HG03103 (cell line): ENCODE results near the gene PRR13.
"Not testable (repeated sequence)": the region's sequence is repeated elsewhere in the genome, so short reads cannot be mapped to it uniquely, and the experiment has no call there.

Source experiments
- ATAC-seq: cut with Tn5 transposase; IDR thresholded peaks from one replicate; pipeline ENCODE4 v1.9.1; 2021; ENCODE audit warnings: low read depth; ENCODE audit not compliant: unreplicated experiment

Gene PRR13

GRCh38 chr12:53467880-53468279 lies 26.3 kb downstream of the PRR13 start:
- no peak for ATAC-seq

DNA sequence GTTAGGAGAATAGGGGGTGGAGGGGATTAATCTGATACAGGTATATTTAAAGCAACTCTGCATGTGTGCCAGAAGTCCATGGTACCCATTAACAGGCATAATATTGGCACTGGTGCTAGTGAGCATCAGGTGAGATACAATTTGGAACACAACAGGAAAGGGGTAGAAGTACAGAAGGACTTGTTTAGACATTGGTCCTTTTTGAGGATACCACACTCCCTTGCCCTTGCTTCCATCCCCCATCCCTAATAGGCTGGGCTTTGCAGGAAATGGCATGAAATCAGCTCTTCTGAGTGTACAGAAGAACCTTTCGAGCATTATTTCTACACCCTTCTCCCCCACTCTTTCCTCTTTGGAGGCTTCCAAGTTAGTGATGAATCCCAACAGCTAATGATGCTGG lies 26.7 kb downstream of the PRR13 start:
- no peak for ATAC-seq

DNA sequence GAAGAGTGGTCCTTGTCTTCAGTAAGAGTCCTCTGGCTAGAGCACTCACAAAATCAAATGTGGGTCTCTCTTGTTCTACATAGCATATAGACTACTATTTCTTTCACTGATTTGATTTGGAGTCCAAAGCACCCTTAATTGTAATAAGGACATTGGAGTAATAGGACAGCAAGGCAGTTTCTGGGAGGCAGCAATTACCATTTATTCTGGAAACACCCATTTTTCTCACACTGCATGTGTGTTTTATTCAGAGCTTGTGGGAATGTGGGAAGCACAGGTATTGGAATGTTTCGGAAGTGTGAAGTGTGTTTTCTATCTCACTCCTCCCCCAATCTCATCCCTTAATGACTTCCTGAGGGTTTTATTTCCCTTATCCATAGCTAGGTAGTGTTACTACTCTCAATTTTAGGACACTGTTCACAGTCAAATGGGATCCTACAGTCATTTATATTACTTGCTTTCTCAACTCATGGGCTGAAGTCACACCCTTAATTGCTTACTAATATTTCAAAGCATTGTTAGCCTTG lies 30.6 kb downstream of the PRR13 start:
- ATAC-seq = no peak

DNA sequence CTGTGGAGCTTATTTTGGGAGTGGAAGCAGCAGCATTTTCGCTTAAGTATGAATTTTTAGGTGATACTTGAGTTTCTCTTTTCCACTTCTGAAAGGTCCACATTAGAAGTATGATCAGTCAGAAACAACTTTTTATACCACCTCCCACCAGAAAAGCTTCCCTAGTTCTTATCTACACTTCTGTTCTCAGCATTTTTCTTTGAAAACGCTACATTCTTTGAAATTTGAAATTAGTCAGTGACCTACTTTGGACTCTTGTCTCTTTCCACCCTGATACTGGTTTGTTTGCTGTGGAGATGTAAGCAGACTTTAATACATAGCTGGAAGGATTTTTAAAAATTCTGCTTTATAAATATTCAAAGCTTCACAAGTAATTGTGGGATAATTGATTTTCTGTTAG lies 32.5 kb downstream of the PRR13 start:
- no peak for ATAC-seq

DNA sequence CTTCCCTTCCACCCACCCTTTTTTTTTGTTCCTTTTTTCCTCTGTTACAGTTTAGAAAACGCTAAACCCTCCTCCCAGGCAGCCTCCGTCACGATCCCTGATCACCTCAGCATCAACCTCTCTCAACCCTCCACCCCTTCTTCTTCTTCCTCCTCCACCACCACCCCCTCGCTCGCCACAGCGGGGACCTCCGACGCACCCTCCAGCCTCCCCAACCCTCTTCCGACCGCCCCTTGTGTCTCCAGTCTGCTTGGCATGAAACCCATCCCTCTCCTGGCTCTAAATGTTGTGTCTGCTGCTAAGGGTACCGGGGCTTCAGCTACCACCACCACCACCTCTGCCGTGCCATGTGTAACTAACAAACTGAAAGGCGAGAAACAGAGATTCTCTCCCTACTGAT lies 33.3 kb downstream of the PRR13 start:
- no peak for ATAC-seq

DNA sequence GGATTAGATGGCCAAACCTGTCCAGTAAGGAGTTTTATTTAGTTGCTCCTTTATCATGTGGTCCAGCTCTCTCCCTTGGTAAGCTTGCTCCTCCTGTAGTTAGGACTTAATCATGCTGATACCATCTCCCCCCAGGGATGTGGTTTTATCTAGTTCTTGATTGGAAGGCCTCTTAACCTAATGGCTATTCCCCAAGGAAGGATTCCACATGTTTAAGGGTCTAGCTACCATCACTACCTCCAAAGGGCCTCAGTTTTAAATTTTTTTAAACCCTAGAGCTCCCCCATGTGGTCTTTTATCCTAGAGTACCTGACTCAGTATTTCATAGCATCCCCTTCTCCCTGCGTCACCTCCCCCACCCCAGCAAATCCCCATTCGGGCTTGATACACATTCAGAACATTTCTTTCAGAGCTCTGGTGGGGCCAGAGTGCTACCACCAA lies 35.3 kb downstream of the PRR13 start:
- ATAC-seq = no peak

GRCh38 chr12:53478865-53479264 lies 37.3 kb downstream of the PRR13 start:
- no peak for ATAC-seq

GRCh38 chr12:53479331-53479730 lies 37.8 kb downstream of the PRR13 start:
- no peak for ATAC-seq

GRCh38 chr12:53480491-53481442 lies 39.2 kb downstream of the PRR13 start:
- ATAC-seq = no peak

- ATAC-seq = not testable (repeated sequence)
Measured at GRCh38 chr12:53481458-53481857, 39.9 kb downstream of the PRR13 start.

DNA sequence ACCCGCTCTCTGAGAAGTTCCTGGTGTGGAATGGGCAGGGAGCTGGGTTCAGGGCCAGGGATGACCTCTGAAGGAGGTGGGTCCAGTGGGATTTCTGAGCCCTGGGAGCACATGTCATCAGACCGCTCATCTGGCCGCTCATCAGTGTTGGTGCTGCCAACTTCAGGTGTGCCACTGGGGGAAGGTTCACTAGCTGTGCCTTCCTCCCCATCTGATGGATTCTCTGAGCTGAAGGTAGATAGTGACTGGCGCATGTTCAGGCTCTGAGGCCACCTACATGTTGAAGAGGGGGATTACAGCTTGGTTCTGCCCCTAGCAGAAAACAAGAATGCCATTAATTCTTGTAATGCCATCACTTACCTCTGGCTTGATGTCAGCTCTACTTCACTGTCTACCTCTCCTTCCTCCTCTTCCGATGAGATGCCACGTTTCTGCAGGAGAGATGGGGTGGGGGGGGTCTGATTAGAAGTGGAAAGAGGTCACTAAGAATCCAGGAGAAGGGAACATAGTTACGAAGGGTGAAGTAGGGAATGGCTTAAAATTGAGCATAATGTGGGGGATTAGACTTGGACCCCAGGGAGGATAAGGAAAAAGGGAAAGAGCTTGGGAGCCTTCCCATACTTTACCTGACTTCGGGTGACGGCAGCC lies 40.5 kb downstream of the PRR13 start:
- ATAC-seq = no peak

GRCh38 chr12:53482626-53483168 lies 41.2 kb downstream of the PRR13 start:
- no peak for ATAC-seq

DNA sequence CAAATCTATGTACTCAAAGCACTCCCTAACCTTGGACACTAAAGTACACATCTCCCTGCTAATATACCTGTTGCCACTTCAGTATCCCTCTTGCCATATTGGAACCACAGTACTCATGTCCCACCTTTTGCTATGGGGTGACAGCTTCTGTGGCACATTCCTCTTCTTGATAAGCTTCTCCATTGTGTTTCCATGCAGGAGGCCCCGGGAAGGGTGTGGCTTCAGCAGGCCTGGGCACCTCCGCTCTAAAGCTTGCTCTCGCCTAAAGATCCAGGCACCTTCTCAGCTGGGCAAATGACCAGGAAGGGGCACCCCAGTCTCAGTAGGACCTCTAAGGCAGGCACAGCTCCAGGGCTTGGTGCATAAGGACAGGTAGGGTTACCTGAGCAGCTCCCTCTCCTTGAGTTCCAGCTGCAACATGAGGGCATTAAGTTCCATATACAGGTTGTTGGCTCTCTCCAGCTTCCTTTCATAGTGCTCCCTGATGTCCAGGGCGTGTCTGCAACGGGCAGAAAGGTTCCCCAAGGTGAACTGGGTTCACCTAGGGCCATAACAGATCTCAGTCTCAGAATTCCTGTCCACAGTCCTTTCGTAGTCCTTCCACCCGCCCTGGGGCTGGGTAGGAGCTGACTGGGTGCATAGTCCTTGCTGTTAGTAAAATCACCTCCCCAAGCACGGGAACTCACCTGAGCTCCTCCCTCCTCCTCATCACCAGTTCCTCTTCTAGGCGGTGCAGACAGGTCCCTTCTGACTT lies 41.9 kb downstream of the PRR13 start:
- no peak for ATAC-seq

DNA sequence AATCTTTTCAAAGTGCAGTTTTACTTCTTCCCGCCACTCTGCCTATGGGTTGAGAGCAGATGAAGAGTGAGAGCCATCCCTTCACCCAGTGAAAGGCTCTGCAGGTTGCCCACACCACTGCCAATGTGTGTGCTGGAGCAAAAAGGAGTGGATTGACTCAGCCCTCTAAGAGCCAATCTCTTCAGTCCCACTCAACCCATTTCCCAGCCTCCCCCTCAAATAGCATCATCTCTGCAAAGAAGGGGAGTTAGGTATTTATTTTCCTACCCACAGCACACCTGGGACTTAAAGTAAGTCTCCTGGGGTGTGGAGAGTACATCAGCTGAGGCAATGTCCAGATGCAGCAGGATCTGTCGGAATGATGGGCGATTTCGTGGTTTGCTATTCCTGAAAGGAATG lies 42.4 kb downstream of the PRR13 start:
- ATAC-seq = no peak

GRCh38 chr12:53484686-53485575 lies 43.4 kb downstream of the PRR13 start:
- no peak for ATAC-seq

- ATAC-seq = no peak
Measured at GRCh38 chr12:53485955-53486735, 44.6 kb downstream of the PRR13 start.

- ATAC-seq = no peak
Measured at GRCh38 chr12:53486736-53487487, 45.4 kb downstream of the PRR13 start.

- ATAC-seq = no peak
Measured at GRCh38 chr12:53489242-53489864, 47.8 kb downstream of the PRR13 start.
